Measurements from ENCODE around the gene IL25. TPM values are rescaled to one million over a fixed set of nuclear protein-coding genes. Genes with fewer than 3 reads are reported as not detected.
A peak's percentile ranks its signal among the peaks of the same experiment; 100 is the strongest.

IL25 gene
- total and polyA plus RNA-seq, 10 of the 15 experiments (the other 5 are each of a cell fraction or from before 2014, with no cell fraction given) = not detected

DNA sequence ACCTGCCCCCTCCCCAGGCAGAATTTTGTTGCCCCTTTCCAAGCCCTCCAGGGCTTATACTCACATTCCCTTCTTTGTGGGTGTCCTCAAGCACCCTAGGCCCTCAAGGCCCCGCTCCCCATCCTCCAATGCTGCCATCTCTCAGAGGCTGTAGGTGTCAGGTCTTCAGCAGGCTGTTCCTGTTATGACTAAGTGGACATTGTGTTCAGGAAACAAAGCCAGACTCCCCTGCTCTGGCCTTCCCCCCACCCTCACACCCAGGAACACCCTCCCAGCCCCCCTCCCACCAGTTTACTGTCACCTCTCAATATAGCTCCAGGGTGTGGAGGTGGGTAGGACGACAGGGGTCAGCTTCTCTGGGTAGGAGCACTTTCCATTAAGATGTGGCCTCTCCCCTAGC, 36.9 kb downstream of the IL25 start:
- intact Hi-C loops (cut with micrococcal nuclease; ENCODE audit: unreplicated experiment) (no loop called here), in situ Hi-C loops (cut with MboI) (no loop called here)
- H3K27ac ChIP-seq (ENCODE audit: control insufficient read depth, insufficient read depth) = no peak overlapping the region
- POLR2A ChIA-PET = interaction anchor here (0.7 kb wide), 1 partner anchor 14 kb away, joined by 4 read pairs; no protein-coding TSS in a partner anchor
- no peak overlapping the region for H3K4me3 ChIP-seq
- H3K9ac ChIP-seq (ENCODE audit: control insufficient read depth, insufficient read depth, low read length) = no peak overlapping the region
- no peaks in the 10 kb centered on the region for H3K36me3 ChIP-seq (ENCODE audit: control insufficient read depth in 2 of 2, insufficient read depth in 2 of 2, low read length in 1 of 2)
- no peak overlapping the region for H3K4me2 ChIP-seq (ENCODE audit: control insufficient read depth, insufficient read depth)
- CTCF ChIA-PET = interaction anchor here (1.1 kb wide), 1 partner anchor 131 kb away, joined by 4 read pairs; no protein-coding TSS in a partner anchor
- FAIRE-seq = no peak
- H3K4me1 ChIP-seq (ENCODE audit: control insufficient read depth, insufficient read depth, low read length) = no peaks in the 10 kb centered on the region
- no peaks in the 10 kb centered on the region for H3K9me3 ChIP-seq (replicated peaks; ENCODE audit: control insufficient read depth, insufficient read depth, low read length)
- no peaks in the 10 kb centered on the region for H4K20me1 ChIP-seq (ENCODE audit: control insufficient read depth, insufficient read depth)
- ATAC-seq = peak; percentile 25; the same call in 1 of the 3 replicates
- SMC1A ChIA-PET (ENCODE audit: uncharacterized antibody, unreplicated experiment) = no interaction called here
- H2AFZ ChIP-seq (ENCODE audit: control insufficient read depth, low read depth, low read length) = no peak overlapping the region
- RAD21 ChIA-PET (ENCODE audit: unreplicated experiment) = no interaction called here
- no peak for DNase-seq (ENCODE audit: low read depth, low spot score)
- TF ChIP-seq SMAD5 (IDR thresholded peaks at IDR 0.05; ENCODE audit: low read depth) = no peak
- TF ChIP-seq, protein P1, sequence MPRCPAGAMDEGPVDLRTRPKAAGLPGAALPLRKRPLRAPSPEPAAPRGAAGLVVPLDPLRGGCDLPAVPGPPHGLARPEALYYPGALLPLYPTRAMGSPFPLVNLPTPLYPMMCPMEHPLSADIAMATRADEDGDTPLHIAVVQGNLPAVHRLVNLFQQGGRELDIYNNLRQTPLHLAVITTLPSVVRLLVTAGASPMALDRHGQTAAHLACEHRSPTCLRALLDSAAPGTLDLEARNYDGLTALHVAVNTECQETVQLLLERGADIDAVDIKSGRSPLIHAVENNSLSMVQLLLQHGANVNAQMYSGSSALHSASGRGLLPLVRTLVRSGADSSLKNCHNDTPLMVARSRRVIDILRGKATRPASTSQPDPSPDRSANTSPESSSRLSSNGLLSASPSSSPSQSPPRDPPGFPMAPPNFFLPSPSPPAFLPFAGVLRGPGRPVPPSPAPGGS (IDR thresholded peaks at IDR 0.05; ENCODE audit: borderline replicate concordance, insufficient read depth, low read depth, low read length, poor library complexity, severe bottlenecking) = no peak
- peak; percentile 62; the same call in 1 of the 2 replicates for TF ChIP-seq IRF4 (IDR thresholded peaks at IDR 0.05; ENCODE audit: low read depth, low read length)
- TF ChIP-seq, protein P2, sequence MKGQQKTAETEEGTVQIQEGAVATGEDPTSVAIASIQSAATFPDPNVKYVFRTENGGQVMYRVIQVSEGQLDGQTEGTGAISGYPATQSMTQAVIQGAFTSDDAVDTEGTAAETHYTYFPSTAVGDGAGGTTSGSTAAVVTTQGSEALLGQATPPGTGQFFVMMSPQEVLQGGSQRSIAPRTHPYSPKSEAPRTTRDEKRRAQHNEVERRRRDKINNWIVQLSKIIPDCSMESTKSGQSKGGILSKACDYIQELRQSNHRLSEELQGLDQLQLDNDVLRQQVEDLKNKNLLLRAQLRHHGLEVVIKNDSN (IDR thresholded peaks at IDR 0.05; ENCODE audit: borderline replicate concordance, extremely low read length, insufficient read depth, low read depth, low read length) = no peak
- TF ChIP-seq RB1 (IDR thresholded peaks at IDR 0.05; ENCODE audit: borderline replicate concordance) = no peak
- TF ChIP-seq RELA (IDR thresholded peaks at IDR 0.05; ENCODE audit: borderline replicate concordance, partially characterized antibody) = no peak
- no peak for TF ChIP-seq JUND (IDR thresholded peaks at IDR 0.05; ENCODE audit: low read depth, low read length)
- WGBS (ENCODE audit: insufficient coverage, insufficient replicate concordance, low lambda C conversion rate, missing lambda C conversion rate) = 32% methylated on average over 2 of the region's 2 CpGs
- H3K27me3 ChIP-seq (replicated peaks in 1 of 2; ENCODE audit: control insufficient read depth in 2 of 2, insufficient read depth in 2 of 2, low read length in 1 of 2) = peaks cover 0 to 3% of the 10 kb centered on the region in 2 experiments; a peak in 2 of 4 replicates
- no TSS peak for BruUV-seq (replicated peaks)
- no peaks in the 10 kb centered on the region for H3K79me2 ChIP-seq (ENCODE audit: control insufficient read depth, insufficient read depth, low read length)

Data from GM12878 (cell line).